HEK293 (cell line): Measurements from ENCODE around the gene DGKG.

Experiments used
- YY1 ChIP-seq: fragments of 450-650 bp; formaldehyde crosslinking; IDR thresholded peaks from 2 replicates; pipeline ENCODE4 v1.5.1; 2018; ENCODE audit warnings: missing biosample characterization, missing genetic modification characterization
- ZBTB21 ChIP-seq: fragments of 450-650 bp; formaldehyde crosslinking; IDR thresholded peaks from 2 replicates; pipeline ENCODE4 v1.5.1; 2017; ENCODE audit warnings: missing biosample characterization, missing genetic modification characterization
- ZFP37 ChIP-seq: fragments of 450-650 bp; formaldehyde crosslinking; IDR thresholded peaks from 2 replicates; pipeline ENCODE4 v1.5.1; 2016; ENCODE audit warnings: missing biosample characterization, missing genetic modification characterization
- ZNF394 ChIP-seq: fragments of 450-650 bp; formaldehyde crosslinking; IDR thresholded peaks from 2 replicates; pipeline ENCODE4 v1.5.1; 2016; ENCODE audit warnings: missing biosample characterization, missing genetic modification characterization, mild to moderate bottlenecking, moderate library complexity, borderline replicate concordance
- ZNF664 ChIP-seq: fragments of 450-650 bp; formaldehyde crosslinking; IDR thresholded peaks from 2 replicates; pipeline ENCODE4 v1.5.1; 2016; ENCODE audit warnings: missing biosample characterization, missing genetic modification characterization
- ZNF701 ChIP-seq: fragments of 450-650 bp; formaldehyde crosslinking; IDR thresholded peaks from 2 replicates; pipeline ENCODE4 v1.5.1; 2016; ENCODE audit warnings: missing biosample characterization, missing genetic modification characterization
- ZNF707 ChIP-seq: fragments of 450-650 bp; formaldehyde crosslinking; IDR thresholded peaks from 2 replicates; pipeline ENCODE4 v1.5.1; 2016; ENCODE audit warnings: missing biosample characterization, missing genetic modification characterization
- ZNF776 ChIP-seq: fragments of 450-650 bp; formaldehyde crosslinking; IDR thresholded peaks from 2 replicates; pipeline ENCODE4 v1.5.0; 2017; ENCODE audit warnings: missing biosample characterization, missing genetic modification characterization, borderline replicate concordance
- ZNF843 ChIP-seq: fragments of 450-650 bp; formaldehyde crosslinking; IDR thresholded peaks from 2 replicates; pipeline ENCODE4 v1.5.1; 2016; ENCODE audit warnings: missing biosample characterization, missing genetic modification characterization
- TF ChIP-seq, protein P1 (sequence below): fragments of 450-650 bp; formaldehyde crosslinking; IDR thresholded peaks from 2 replicates; pipeline ENCODE4 v1.5.1; 2016; ENCODE audit warnings: missing biosample characterization, missing genetic modification characterization
- TF ChIP-seq, protein P2 (sequence below): fragments of 450-650 bp; formaldehyde crosslinking; IDR thresholded peaks from 2 replicates; pipeline ENCODE4 v1.5.1; 2016; ENCODE audit warnings: missing biosample characterization, missing genetic modification characterization

DNA sequence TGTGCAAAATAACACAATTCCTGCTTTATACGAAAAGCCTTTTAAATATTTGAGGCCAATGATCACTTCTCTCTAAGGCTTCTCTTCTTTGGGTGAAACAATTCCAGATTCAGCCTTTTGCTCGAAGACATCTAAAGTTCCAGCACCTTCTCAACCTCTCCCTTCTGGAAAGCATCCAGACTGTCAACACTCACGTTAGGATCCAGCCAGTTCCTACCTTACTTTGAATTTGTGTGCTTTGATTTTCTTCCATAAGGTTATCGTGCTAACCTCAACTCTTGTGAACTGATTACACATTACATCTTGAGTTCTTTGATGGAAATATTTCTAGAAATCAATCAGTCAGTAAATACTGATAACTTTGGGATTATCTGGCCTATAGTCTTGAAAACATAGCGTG lies 127.9 kb downstream of the DGKG start:
- no peak for TF ChIP-seq ZNF664 (tag by site-specific recombination)
- TF ChIP-seq YY1: no peak
- TF ChIP-seq ZNF701 (tag by site-specific recombination): no peak
- no peak for TF ChIP-seq ZNF707 (tag by site-specific recombination)
- TF ChIP-seq, protein P1, sequence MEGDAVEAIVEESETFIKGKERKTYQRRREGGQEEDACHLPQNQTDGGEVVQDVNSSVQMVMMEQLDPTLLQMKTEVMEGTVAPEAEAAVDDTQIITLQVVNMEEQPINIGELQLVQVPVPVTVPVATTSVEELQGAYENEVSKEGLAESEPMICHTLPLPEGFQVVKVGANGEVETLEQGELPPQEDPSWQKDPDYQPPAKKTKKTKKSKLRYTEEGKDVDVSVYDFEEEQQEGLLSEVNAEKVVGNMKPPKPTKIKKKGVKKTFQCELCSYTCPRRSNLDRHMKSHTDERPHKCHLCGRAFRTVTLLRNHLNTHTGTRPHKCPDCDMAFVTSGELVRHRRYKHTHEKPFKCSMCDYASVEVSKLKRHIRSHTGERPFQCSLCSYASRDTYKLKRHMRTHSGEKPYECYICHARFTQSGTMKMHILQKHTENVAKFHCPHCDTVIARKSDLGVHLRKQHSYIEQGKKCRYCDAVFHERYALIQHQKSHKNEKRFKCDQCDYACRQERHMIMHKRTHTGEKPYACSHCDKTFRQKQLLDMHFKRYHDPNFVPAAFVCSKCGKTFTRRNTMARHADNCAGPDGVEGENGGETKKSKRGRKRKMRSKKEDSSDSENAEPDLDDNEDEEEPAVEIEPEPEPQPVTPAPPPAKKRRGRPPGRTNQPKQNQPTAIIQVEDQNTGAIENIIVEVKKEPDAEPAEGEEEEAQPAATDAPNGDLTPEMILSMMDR: no peak
- TF ChIP-seq, protein P2, sequence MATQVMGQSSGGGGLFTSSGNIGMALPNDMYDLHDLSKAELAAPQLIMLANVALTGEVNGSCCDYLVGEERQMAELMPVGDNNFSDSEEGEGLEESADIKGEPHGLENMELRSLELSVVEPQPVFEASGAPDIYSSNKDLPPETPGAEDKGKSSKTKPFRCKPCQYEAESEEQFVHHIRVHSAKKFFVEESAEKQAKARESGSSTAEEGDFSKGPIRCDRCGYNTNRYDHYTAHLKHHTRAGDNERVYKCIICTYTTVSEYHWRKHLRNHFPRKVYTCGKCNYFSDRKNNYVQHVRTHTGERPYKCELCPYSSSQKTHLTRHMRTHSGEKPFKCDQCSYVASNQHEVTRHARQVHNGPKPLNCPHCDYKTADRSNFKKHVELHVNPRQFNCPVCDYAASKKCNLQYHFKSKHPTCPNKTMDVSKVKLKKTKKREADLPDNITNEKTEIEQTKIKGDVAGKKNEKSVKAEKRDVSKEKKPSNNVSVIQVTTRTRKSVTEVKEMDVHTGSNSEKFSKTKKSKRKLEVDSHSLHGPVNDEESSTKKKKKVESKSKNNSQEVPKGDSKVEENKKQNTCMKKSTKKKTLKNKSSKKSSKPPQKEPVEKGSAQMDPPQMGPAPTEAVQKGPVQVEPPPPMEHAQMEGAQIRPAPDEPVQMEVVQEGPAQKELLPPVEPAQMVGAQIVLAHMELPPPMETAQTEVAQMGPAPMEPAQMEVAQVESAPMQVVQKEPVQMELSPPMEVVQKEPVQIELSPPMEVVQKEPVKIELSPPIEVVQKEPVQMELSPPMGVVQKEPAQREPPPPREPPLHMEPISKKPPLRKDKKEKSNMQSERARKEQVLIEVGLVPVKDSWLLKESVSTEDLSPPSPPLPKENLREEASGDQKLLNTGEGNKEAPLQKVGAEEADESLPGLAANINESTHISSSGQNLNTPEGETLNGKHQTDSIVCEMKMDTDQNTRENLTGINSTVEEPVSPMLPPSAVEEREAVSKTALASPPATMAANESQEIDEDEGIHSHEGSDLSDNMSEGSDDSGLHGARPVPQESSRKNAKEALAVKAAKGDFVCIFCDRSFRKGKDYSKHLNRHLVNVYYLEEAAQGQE (tag by site-specific recombination): no peak
- TF ChIP-seq ZNF843: no peak
- no peak for TF ChIP-seq ZBTB21 (tag by site-specific recombination)
- TF ChIP-seq ZNF776 (tag by site-specific recombination): no peak
- TF ChIP-seq ZNF394: no peak
- no peak for TF ChIP-seq ZFP37
